Measurements from ENCODE around the gene TAB2.

Gene TAB2

DNA sequence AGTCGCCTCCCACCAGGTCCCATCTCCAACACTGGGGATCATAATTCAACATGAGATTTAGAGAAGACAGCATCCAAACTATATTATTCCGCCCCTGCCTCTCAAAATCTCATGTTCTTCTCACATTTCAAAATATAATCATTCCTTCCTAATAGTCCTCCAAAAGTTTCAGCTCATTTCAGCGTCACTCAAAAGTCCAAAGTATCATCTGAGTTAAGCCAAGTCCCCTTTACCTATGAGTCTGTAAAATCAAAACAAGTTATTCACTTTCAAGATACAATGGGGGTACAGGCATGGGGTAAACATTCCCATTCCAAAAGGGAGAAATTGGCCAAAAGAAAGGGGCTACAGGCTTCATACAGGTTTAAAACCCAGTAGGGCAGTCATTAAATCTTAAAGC, 43.0 kb downstream of the TAB2 start:
- H3K4me3 ChIP-seq (ENCODE audit: low read depth, low read length), result no peak overlapping the region
- ChIA-PET CTCF (no interaction called here), POLR2A (no interaction called here)
- no peak for TF ChIP-seq ZNF707 (tag by site-specific recombination; IDR thresholded peaks at IDR 0.05)
- H3K4me1 ChIP-seq (ENCODE audit: control insufficient read depth, insufficient read depth, low read length), result peaks cover 9% of the 10 kb centered on the region
- no peak overlapping the region for H3K27ac ChIP-seq (ENCODE audit: extremely low read depth, low read depth, low read length)
- peaks cover 0 to 2% of the 10 kb centered on the region in 2 experiments; a peak in 1 of 3 replicates for H3K36me3 ChIP-seq (ENCODE audit: control insufficient read depth in 2 of 2, insufficient read depth in 1 of 2, low read length in 2 of 2)
- H3K9me3 ChIP-seq (ENCODE audit: control insufficient read depth, insufficient read depth, low read depth, low read length), result no peaks in the 10 kb centered on the region

DNA sequence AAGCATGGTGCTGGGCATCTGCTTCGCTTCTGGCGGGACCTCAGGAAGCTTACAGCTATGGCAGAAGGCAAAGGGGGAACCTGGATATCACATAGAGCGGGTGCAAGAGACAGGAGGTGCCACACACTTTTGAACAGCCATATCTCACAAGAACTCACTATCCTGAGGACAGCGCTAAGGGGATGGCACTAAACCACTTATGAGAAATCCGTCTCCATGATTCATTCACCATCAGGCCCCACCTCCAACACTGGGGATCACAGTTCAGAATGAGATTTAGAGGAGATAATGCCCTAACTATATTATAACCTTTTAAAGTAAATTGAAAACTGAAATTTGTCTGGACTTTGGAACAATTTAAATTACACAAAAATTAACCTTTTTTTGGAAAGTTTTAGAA, 44.8 kb downstream of the TAB2 start:
- CTCF ChIA-PET, result interaction anchor here (0.6 to 1.9 kb wide), 2 partner anchors 70 to 645 kb away, joined by 4 to 5 read pairs; no protein-coding TSS in a partner anchor

DNA sequence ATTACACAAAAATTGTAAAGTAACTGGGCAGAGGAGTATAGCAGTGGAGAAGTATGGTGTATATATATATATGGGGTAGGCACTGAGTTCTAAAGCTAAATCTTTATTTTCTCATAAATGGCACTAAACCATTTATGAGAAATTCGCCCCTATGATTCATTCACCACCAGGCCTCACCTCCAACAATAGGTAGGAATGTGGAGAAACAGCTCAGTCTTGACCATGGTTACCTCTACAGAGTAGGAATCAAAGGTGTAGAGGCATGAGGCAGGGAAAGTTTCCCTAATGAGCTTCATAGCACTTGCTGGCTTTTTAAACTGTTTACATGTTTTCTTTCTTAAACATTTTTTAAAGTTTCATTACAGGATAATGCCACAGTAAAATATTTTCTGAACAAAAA, 45.6 kb downstream of the TAB2 start:
- Histone ChIP-seq H3K4me1 (ENCODE audit: control insufficient read depth, insufficient read depth, low read length) (peaks cover 20% of the 10 kb centered on the region), H3K27ac (ENCODE audit: extremely low read depth, low read depth, low read length) (no peak overlapping the region), H3K36me3 (ENCODE audit: control insufficient read depth in 2 of 2, insufficient read depth in 1 of 2, low read length in 2 of 2) (peaks cover 0 to 2% of the 10 kb centered on the region in 2 experiments; a peak in 1 of 3 replicates), H3K9me3 (ENCODE audit: control insufficient read depth, insufficient read depth, low read depth, low read length) (no peaks in the 10 kb centered on the region), H3K4me3 (ENCODE audit: low read depth, low read length) (no peak overlapping the region)
- TF ChIP-seq ZNF146 (tag by site-specific recombination; IDR thresholded peaks at IDR 0.05), result no peak
- no peak for TF ChIP-seq ZNF133 (tag by site-specific recombination; IDR thresholded peaks at IDR 0.05)
- TF ChIP-seq, protein P1, sequence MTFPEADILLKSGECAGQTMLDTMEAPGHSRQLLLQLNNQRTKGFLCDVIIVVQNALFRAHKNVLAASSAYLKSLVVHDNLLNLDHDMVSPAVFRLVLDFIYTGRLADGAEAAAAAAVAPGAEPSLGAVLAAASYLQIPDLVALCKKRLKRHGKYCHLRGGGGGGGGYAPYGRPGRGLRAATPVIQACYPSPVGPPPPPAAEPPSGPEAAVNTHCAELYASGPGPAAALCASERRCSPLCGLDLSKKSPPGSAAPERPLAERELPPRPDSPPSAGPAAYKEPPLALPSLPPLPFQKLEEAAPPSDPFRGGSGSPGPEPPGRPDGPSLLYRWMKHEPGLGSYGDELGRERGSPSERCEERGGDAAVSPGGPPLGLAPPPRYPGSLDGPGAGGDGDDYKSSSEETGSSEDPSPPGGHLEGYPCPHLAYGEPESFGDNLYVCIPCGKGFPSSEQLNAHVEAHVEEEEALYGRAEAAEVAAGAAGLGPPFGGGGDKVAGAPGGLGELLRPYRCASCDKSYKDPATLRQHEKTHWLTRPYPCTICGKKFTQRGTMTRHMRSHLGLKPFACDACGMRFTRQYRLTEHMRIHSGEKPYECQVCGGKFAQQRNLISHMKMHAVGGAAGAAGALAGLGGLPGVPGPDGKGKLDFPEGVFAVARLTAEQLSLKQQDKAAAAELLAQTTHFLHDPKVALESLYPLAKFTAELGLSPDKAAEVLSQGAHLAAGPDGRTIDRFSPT (tag by site-specific recombination; IDR thresholded peaks at IDR 0.05), result no peak
- no peak for TF ChIP-seq ZNF311 (tag by site-specific recombination; IDR thresholded peaks at IDR 0.05; ENCODE audit: borderline replicate concordance)
- ChIA-PET POLR2A (no interaction called here), CTCF (interaction anchor here (1.9 kb wide), 1 partner anchor 69 kb away, joined by 4 read pairs; no protein-coding TSS in a partner anchor)

More for the DNA sequence above, 44.8 kb downstream of the TAB2 start:
- Histone ChIP-seq H3K4me1 (ENCODE audit: control insufficient read depth, insufficient read depth, low read length) (peaks cover 20% of the 10 kb centered on the region), H3K4me3 (ENCODE audit: low read depth, low read length) (no peak overlapping the region), H3K36me3 (ENCODE audit: control insufficient read depth in 2 of 2, insufficient read depth in 1 of 2, low read length in 2 of 2) (peaks cover 0 to 2% of the 10 kb centered on the region in 2 experiments; a peak in 1 of 3 replicates), H3K27ac (ENCODE audit: extremely low read depth, low read depth, low read length) (no peak overlapping the region), H3K9me3 (ENCODE audit: control insufficient read depth, insufficient read depth, low read depth, low read length) (no peaks in the 10 kb centered on the region)
- POLR2A ChIA-PET, result no interaction called here
- peak; percentile 66; the same call in 1 of the 2 replicates for TF ChIP-seq MZF1 (tag by site-specific recombination; IDR thresholded peaks at IDR 0.05; ENCODE audit: borderline replicate concordance)
- no peak for TF ChIP-seq GLI4 (tag by site-specific recombination; IDR thresholded peaks at IDR 0.05)

DNA sequence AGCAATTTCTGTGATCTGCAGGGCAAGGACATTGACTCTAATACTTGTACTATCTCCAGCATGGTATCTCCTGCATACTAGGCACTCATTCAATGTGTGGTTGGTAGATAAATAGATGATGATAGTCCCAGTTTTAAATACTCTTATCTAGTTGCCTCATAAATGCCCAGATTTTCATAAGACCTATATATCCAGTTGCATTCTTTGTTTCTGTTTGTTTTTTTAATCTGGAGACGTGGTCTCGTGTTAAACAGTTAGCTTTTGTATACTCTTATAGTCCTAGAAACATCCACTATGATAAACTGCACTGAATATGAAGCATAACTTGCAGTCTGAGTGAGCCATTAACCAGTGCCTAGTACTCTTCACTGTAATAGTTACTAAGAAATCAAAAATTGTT, 47.0 kb downstream of the TAB2 start:
- H3K4me1 ChIP-seq (ENCODE audit: control insufficient read depth, insufficient read depth, low read length), result peaks cover 20% of the 10 kb centered on the region
- no peak overlapping the region for H3K4me3 ChIP-seq (ENCODE audit: low read depth, low read length)
- POLR2A ChIA-PET, result no interaction called here
- CTCF ChIA-PET, result no interaction called here
- H3K36me3 ChIP-seq (ENCODE audit: control insufficient read depth in 2 of 2, insufficient read depth in 1 of 2, low read length in 2 of 2), result peaks cover 0 to 2% of the 10 kb centered on the region in 2 experiments; a peak in 1 of 3 replicates
- H3K9me3 ChIP-seq (ENCODE audit: control insufficient read depth, insufficient read depth, low read depth, low read length), result no peaks in the 10 kb centered on the region
- no peak overlapping the region for H3K27ac ChIP-seq (ENCODE audit: extremely low read depth, low read depth, low read length)
- no peak for TF ChIP-seq ZNF701 (tag by site-specific recombination; IDR thresholded peaks at IDR 0.05)
- TF ChIP-seq, protein P2, sequence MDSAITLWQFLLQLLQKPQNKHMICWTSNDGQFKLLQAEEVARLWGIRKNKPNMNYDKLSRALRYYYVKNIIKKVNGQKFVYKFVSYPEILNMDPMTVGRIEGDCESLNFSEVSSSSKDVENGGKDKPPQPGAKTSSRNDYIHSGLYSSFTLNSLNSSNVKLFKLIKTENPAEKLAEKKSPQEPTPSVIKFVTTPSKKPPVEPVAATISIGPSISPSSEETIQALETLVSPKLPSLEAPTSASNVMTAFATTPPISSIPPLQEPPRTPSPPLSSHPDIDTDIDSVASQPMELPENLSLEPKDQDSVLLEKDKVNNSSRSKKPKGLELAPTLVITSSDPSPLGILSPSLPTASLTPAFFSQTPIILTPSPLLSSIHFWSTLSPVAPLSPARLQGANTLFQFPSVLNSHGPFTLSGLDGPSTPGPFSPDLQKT (IDR thresholded peaks at IDR 0.05; ENCODE audit: borderline replicate concordance, low read depth, low read length), result no peak
- TF ChIP-seq, protein P1 (tag by site-specific recombination; IDR thresholded peaks at IDR 0.05), result no peak
- TF ChIP-seq ZBTB7A (tag by site-specific recombination; IDR thresholded peaks at IDR 0.05; ENCODE audit: low read depth), result no peak
- TF ChIP-seq ZSCAN16 (tag by site-specific recombination; IDR thresholded peaks at IDR 0.05), result no peak
- no peak for TF ChIP-seq ZBTB1 (tag by site-specific recombination; IDR thresholded peaks at IDR 0.05)
- TF ChIP-seq, protein P3, sequence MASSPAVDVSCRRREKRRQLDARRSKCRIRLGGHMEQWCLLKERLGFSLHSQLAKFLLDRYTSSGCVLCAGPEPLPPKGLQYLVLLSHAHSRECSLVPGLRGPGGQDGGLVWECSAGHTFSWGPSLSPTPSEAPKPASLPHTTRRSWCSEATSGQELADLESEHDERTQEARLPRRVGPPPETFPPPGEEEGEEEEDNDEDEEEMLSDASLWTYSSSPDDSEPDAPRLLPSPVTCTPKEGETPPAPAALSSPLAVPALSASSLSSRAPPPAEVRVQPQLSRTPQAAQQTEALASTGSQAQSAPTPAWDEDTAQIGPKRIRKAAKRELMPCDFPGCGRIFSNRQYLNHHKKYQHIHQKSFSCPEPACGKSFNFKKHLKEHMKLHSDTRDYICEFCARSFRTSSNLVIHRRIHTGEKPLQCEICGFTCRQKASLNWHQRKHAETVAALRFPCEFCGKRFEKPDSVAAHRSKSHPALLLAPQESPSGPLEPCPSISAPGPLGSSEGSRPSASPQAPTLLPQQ (tag by site-specific recombination; IDR thresholded peaks at IDR 0.05), result no peak
- TF ChIP-seq TRIM28 (IDR thresholded peaks at IDR 0.05; ENCODE audit: borderline replicate concordance, low read length), result no peak
- TF ChIP-seq ZSCAN30 (tag by site-specific recombination; IDR thresholded peaks at IDR 0.05), result no peak
- TF ChIP-seq, protein P4, sequence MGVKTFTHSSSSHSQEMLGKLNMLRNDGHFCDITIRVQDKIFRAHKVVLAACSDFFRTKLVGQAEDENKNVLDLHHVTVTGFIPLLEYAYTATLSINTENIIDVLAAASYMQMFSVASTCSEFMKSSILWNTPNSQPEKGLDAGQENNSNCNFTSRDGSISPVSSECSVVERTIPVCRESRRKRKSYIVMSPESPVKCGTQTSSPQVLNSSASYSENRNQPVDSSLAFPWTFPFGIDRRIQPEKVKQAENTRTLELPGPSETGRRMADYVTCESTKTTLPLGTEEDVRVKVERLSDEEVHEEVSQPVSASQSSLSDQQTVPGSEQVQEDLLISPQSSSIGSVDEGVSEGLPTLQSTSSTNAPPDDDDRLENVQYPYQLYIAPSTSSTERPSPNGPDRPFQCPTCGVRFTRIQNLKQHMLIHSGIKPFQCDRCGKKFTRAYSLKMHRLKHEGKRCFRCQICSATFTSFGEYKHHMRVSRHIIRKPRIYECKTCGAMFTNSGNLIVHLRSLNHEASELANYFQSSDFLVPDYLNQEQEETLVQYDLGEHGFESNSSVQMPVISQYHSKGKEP (tag by site-specific recombination; IDR thresholded peaks at IDR 0.05), result 0 out of 2 replicates have a peak, but pooled peaks have one; percentile 7
- TF ChIP-seq ZNF660 (tag by site-specific recombination; IDR thresholded peaks at IDR 0.05), result 0 out of 2 replicates have a peak, but pooled peaks have one; percentile 32
